ENCODE data around the gene WDR5B. TPM values are rescaled to one million over a fixed set of nuclear protein-coding genes. Genes with fewer than 3 reads are reported as not detected.

Gene WDR5B
- polyA plus RNA-seq, 1 experiment, result 8.5 TPM

GRCh38 chr3:122365073-122365472 lies 50.8 kb downstream of the WDR5B start:
- Histone ChIP-seq H3K27ac (ENCODE audit: low read depth, low read length) (no peak overlapping the region), H3K9me3 (ENCODE audit: control insufficient read depth, insufficient read depth, low read length) (no peaks in the 10 kb centered on the region)
- CTCF ChIA-PET, result interaction anchor here (0.7 kb wide), 1 partner anchor 264 kb away, joined by 4 read pairs; no protein-coding TSS in a partner anchor

GRCh38 chr3:122364490-122364889 lies 51.4 kb downstream of the WDR5B start:
- TF ChIP-seq CTCF (IDR thresholded peaks at IDR 0.05; ENCODE audit: low read depth, low read length), result no peak
- Histone ChIP-seq H3K9me3 (ENCODE audit: control insufficient read depth, insufficient read depth, low read length) (no peaks in the 10 kb centered on the region), H3K27ac (ENCODE audit: low read depth, low read length) (no peak overlapping the region), H3K4me3 (ENCODE audit: low read depth, low read length) (no peak overlapping the region), H3K27me3 (ENCODE audit: control insufficient read depth, insufficient read depth, low read length) (no peaks in the 10 kb centered on the region)
- CTCF ChIA-PET, result interaction anchor here (0.7 to 1.0 kb wide), 2 partner anchors 20 to 263 kb away, joined by 3 to 4 read pairs; partner anchors contain the start of gene FAM162A
- DNase-seq (ENCODE audit: low read depth, low spot score), result no peak
- POLR2A ChIA-PET, result no interaction called here

More at GRCh38 chr3:122365073-122365472, 50.8 kb downstream of the WDR5B start:
- POLR2A ChIA-PET, result no interaction called here
- DNase-seq (ENCODE audit: low read depth, low spot score), result no peak
- Histone ChIP-seq H3K4me3 (ENCODE audit: low read depth, low read length) (no peak overlapping the region), H3K27me3 (ENCODE audit: control insufficient read depth, insufficient read depth, low read length) (no peaks in the 10 kb centered on the region)
- no peak for TF ChIP-seq CTCF (IDR thresholded peaks at IDR 0.05; ENCODE audit: low read depth, low read length)

Small RNAs within 50 kb of the gene (small RNA-seq; reads per million reads assigned to genes)
- not detected for gene AC083798.1 (ENCODE audit: insufficient read length, low read depth)

Other genes with a start within 250 kb of the WDR5B start
- not detected in 2 replicates for gene CASR, start 232.4 kb downstream of the WDR5B start, polyA plus RNA-seq (2011; rRNA removed)
- 0.58 and 1.0 TPM in 2 replicates for gene CSTA, start 90.8 kb downstream of the WDR5B start, polyA plus RNA-seq (2011; rRNA removed)
- 16.7 and 21.7 TPM in 2 replicates for gene MIX23, start 32.8 kb downstream of the WDR5B start, polyA plus RNA-seq (2011; rRNA removed)
- 58.3 and 61.6 TPM in 2 replicates for gene FAM162A, start 31.9 kb downstream of the WDR5B start, polyA plus RNA-seq (2011; rRNA removed)
- gene KPNA1, start 98.9 kb upstream of the WDR5B start, polyA plus RNA-seq (2011; rRNA removed), result 48.1 and 54.0 TPM in 2 replicates
- gene PARP9, start 148.2 kb upstream of the WDR5B start, polyA plus RNA-seq (2011; rRNA removed), result 18.9 and 24.4 TPM in 2 replicates
- 7.0 and 8.3 TPM in 2 replicates for gene DTX3L, start 148.3 kb upstream of the WDR5B start, polyA plus RNA-seq (2011; rRNA removed)
- 0.09 and 0.22 TPM in 2 replicates for gene PARP15, start 161.6 kb upstream of the WDR5B start, polyA plus RNA-seq (2011; rRNA removed)